Osteoblast (primary cell): ENCODE measurements around the gene CES4A. TPM values are rescaled to one million over a fixed set of nuclear protein-coding genes. Genes with fewer than 3 reads are reported as not detected.

Experiments
- DNase-seq: peaks from one replicate; pipeline ENCODE4 v3.0.0; 2011; ENCODE audit warnings: low spot score, mixed read lengths; ENCODE audit not compliant: insufficient read length; ENCODE audit errors: missing footprints
- H2AFZ ChIP-seq: 2 replicates; pipeline ENCODE4 v1.6.0; 2011; ENCODE audit warnings: mild to moderate bottlenecking, low read length
- H3K27ac ChIP-seq: 2 replicates; pipeline ENCODE4 v1.5.1; 2011; ENCODE audit warnings: mild to moderate bottlenecking, low read depth, low read length, moderate library complexity
- H3K27me3 ChIP-seq: 2 replicates; pipeline ENCODE4 v1.6.0; 2012; ENCODE audit warnings: mild to moderate bottlenecking, control low read depth, inconsistent platforms, low read length, moderate library complexity; ENCODE audit not compliant: insufficient read depth
- H3K36me3 ChIP-seq: 2 replicates; pipeline ENCODE4 v1.5.1; 2011; ENCODE audit warnings: mild to moderate bottlenecking, low read length, control low read depth, moderate library complexity; ENCODE audit not compliant: insufficient read depth
- H3K4me1 ChIP-seq: 2 replicates; pipeline ENCODE4 v1.5.1; 2011; ENCODE audit warnings: mild to moderate bottlenecking, low read length, control low read depth, moderate library complexity; ENCODE audit not compliant: insufficient read depth
- H3K4me2 ChIP-seq: 2 replicates; pipeline ENCODE4 v1.6.0; 2011; ENCODE audit warnings: mild to moderate bottlenecking, low read length; ENCODE audit not compliant: insufficient read depth
- H3K4me3 ChIP-seq: fragments of 200-600 bp; sonication (generic); 3 replicates; pipeline ENCODE4 v1.5.1; 2012; ENCODE audit warnings: mild to moderate bottlenecking, low read length, inconsistent platforms; ENCODE audit not compliant: insufficient read depth
- H3K79me2 ChIP-seq: 2 replicates; pipeline ENCODE4 v1.6.0; 2012; ENCODE audit warnings: mild to moderate bottlenecking, low read length, control low read depth, inconsistent platforms; ENCODE audit not compliant: insufficient read depth
- H3K9me3 ChIP-seq: 2 replicates; pipeline ENCODE4 v1.5.1; 2011; ENCODE audit warnings: low read depth, low read length, control low read depth
- H4K20me1 ChIP-seq: 2 replicates; pipeline ENCODE4 v1.6.0; 2012; ENCODE audit warnings: mild to moderate bottlenecking, low read length, control low read depth; ENCODE audit not compliant: insufficient read depth
- total RNA-seq: library from RNA; depleted of rRNA; stranded (reverse); fragments of >200 nt; gene quantifications from 2 replicates; pipeline ENCODE4 v1.2.3, GENCODE V29; 2012
- TF ChIP-seq, protein P1 (sequence below): IDR thresholded peaks from 2 replicates; pipeline ENCODE4 v1.5.1; 2011; ENCODE audit warnings: mild to moderate bottlenecking, low read depth, low read length, moderate library complexity; ENCODE audit errors: extremely low read depth

The CES4A gene
- total RNA-seq, 1 donor = 1.8 TPM

DNA sequence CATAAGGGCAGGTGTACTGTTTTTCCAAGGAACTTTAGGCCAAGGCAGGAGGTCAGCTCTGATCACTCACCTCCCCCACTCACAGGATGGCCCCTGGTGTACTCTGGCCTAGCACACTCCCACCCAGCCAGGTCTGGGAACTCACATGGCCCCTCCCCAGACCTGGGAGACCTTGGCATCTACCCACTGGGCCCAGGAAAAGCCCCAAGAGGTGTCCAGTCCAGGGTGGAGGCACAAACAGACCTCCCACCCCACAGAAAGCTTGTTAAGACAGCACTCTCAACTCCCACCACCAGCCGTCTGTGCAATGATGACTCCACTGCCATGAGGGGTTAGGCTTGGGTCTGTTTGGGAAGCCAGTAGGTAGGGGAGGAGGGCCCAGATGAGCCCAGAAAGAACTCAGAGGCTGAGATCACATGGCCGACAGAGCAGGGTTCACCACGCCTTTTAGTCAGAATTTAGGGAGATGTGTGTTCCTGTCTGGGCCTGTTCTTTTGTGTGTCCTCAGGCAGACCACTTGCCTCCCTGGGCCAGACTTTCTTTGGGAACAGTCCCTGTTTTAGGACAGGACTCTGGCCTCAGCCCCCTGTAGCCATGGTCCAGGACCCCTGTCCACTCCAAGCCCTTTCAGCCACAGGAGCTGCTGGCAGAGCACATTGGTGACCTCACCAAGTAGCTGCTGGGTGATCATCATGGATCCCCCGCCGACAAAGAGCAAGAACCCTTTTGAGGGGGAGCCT, 28.5 kb downstream of the CES4A start:
- Histone ChIP-seq H2AFZ (no peak overlapping the region), H3K4me1 (peaks cover 12% of the 10 kb centered on the region), H3K4me3 (no peak overlapping the region), H3K79me2 (no peaks in the 10 kb centered on the region), H4K20me1 (no peaks in the 10 kb centered on the region), H3K4me2 (no peak overlapping the region), H3K27me3 (no peaks in the 10 kb centered on the region), H3K9me3 (no peaks in the 10 kb centered on the region), H3K27ac (no peak overlapping the region), H3K36me3 (no peaks in the 10 kb centered on the region)
- DNase-seq = peak; percentile 49
- TF ChIP-seq, protein P1, sequence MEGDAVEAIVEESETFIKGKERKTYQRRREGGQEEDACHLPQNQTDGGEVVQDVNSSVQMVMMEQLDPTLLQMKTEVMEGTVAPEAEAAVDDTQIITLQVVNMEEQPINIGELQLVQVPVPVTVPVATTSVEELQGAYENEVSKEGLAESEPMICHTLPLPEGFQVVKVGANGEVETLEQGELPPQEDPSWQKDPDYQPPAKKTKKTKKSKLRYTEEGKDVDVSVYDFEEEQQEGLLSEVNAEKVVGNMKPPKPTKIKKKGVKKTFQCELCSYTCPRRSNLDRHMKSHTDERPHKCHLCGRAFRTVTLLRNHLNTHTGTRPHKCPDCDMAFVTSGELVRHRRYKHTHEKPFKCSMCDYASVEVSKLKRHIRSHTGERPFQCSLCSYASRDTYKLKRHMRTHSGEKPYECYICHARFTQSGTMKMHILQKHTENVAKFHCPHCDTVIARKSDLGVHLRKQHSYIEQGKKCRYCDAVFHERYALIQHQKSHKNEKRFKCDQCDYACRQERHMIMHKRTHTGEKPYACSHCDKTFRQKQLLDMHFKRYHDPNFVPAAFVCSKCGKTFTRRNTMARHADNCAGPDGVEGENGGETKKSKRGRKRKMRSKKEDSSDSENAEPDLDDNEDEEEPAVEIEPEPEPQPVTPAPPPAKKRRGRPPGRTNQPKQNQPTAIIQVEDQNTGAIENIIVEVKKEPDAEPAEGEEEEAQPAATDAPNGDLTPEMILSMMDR = no peak

GRCh38 chr16:67017421-67017750, 29.0 kb downstream of the CES4A start:
- Histone ChIP-seq H3K9me3 (no peaks in the 10 kb centered on the region), H3K4me1 (peaks cover 13% of the 10 kb centered on the region), H3K4me2 (no peak overlapping the region), H2AFZ (no peak overlapping the region), H3K27ac (no peak overlapping the region), H3K27me3 (no peaks in the 10 kb centered on the region), H3K36me3 (no peaks in the 10 kb centered on the region), H3K4me3 (no peak overlapping the region), H4K20me1 (no peaks in the 10 kb centered on the region), H3K79me2 (no peaks in the 10 kb centered on the region)
- TF ChIP-seq, protein P1 = no peak
- DNase-seq = no peak

DNA sequence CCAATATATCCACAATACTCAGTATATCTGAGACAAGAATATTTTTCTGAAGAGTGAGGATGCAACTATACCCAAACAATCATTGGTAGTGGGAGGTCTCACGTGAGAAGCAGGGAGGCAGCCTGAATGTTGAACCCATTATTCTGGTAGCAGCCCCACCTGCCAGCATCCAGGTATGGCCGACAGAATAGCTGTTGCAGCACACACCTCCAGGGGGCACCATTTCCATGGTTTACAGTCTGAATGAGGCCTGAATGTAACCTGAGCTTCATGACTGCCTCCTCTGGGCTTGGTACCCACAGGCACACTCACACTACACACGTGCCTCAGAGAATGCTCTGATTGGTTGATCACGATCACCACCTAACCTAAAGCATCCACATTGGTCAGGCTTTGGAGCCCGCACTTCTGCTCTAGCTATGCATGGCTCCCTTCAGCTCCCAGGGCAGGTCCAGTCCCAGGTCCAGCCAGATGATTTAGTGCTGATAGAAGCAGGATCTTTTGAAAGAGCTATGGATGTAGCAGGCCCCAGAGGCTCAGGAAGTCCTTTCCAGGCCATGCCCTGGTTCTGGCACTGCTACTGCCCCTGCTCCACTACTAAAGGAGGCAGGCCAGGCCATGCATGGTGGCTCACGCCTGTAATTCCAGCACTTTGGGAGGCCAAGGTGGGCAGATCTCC, 29.6 kb downstream of the CES4A start:
- Histone ChIP-seq H3K36me3 (no peaks in the 10 kb centered on the region), H3K27ac (no peak overlapping the region), H3K27me3 (no peaks in the 10 kb centered on the region), H3K4me1 (peaks cover 19% of the 10 kb centered on the region), H2AFZ (peak overlapping the region; percentile 60), H3K4me2 (no peak overlapping the region), H4K20me1 (no peaks in the 10 kb centered on the region), H3K4me3 (no peak overlapping the region), H3K9me3 (no peaks in the 10 kb centered on the region), H3K79me2 (no peaks in the 10 kb centered on the region)
- peak; percentile 98 for DNase-seq
- TF ChIP-seq, protein P1 = peak; percentile 96

- H3K4me2 ChIP-seq = no peak overlapping the region
- no peaks in the 10 kb centered on the region for H3K9me3 ChIP-seq
- H3K36me3 ChIP-seq = no peaks in the 10 kb centered on the region
- no peak overlapping the region for H3K4me3 ChIP-seq
- TF ChIP-seq, protein P1 = no peak
- peaks cover 13% of the 10 kb centered on the region for H3K4me1 ChIP-seq
- no peaks in the 10 kb centered on the region for H4K20me1 ChIP-seq
- no peak for DNase-seq
- H3K79me2 ChIP-seq = no peaks in the 10 kb centered on the region
- no peak overlapping the region for H2AFZ ChIP-seq
- no peaks in the 10 kb centered on the region for H3K27me3 ChIP-seq
- no peak overlapping the region for H3K27ac ChIP-seq
Observed at GRCh38 chr16:67019171-67019570, 30.8 kb downstream of the CES4A start.
